ENCODE measurements around the gene LRRC75A.
"Not testable (repeated sequence)": the region's sequence is repeated elsewhere in the genome, so short reads cannot be mapped to it uniquely, and the experiment has no call there.

The LRRC75A gene

GRCh38 chr17:16403847-16404246 is 88.1 kb downstream of the LRRC75A start:
- not testable (repeated sequence) for H3K4me3 ChIP-seq (ENCODE audit: low read length); H2AFZ ChIP-seq (ENCODE audit: low read depth, low read length); H3K4me1 ChIP-seq (ENCODE audit: insufficient read depth, low read length); H3K9me3 ChIP-seq (ENCODE audit: low read length); H3K36me3 ChIP-seq (ENCODE audit: insufficient read depth, low read length); H3K27me3 ChIP-seq (ENCODE audit: insufficient read depth, low read length)

GRCh38 chr17:16398270-16399267 is 93.4 kb downstream of the LRRC75A start:
- Histone ChIP-seq H3K4me1 (ENCODE audit: insufficient read depth, low read length) (no peaks in the 10 kb centered on the region), H3K27me3 (ENCODE audit: insufficient read depth, low read length) (no peaks in the 10 kb centered on the region), H3K4me3 (ENCODE audit: low read length) (no peak overlapping the region), H2AFZ (ENCODE audit: low read depth, low read length) (no peak overlapping the region), H3K9me3 (ENCODE audit: low read length) (no peaks in the 10 kb centered on the region), H3K36me3 (ENCODE audit: insufficient read depth, low read length) (no peaks in the 10 kb centered on the region)

- not testable (repeated sequence) for H3K4me3 ChIP-seq (ENCODE audit: low read length); H3K36me3 ChIP-seq (ENCODE audit: insufficient read depth, low read length); H3K4me1 ChIP-seq (ENCODE audit: insufficient read depth, low read length)
These were observed 95.3 kb downstream of the LRRC75A start for GRCh38 chr17:16396693-16397092.

GRCh38 chr17:16395887-16396286 is 96.1 kb downstream of the LRRC75A start:
- not testable (repeated sequence) for H3K36me3 ChIP-seq (ENCODE audit: insufficient read depth, low read length); H3K9me3 ChIP-seq (ENCODE audit: low read length); H3K27me3 ChIP-seq (ENCODE audit: insufficient read depth, low read length); H3K4me3 ChIP-seq (ENCODE audit: low read length); H3K4me1 ChIP-seq (ENCODE audit: insufficient read depth, low read length); H2AFZ ChIP-seq (ENCODE audit: low read depth, low read length)

More at GRCh38 chr17:16396693-16397092, 95.3 kb downstream of the LRRC75A start:
- H3K9me3 ChIP-seq (ENCODE audit: low read length); H3K27me3 ChIP-seq (ENCODE audit: insufficient read depth, low read length); H2AFZ ChIP-seq (ENCODE audit: low read depth, low read length): not testable (repeated sequence)

- H3K4me1 ChIP-seq (ENCODE audit: insufficient read depth, low read length); H2AFZ ChIP-seq (ENCODE audit: low read depth, low read length); H3K4me3 ChIP-seq (ENCODE audit: low read length); H3K27me3 ChIP-seq (ENCODE audit: insufficient read depth, low read length); H3K36me3 ChIP-seq (ENCODE audit: insufficient read depth, low read length); H3K9me3 ChIP-seq (ENCODE audit: low read length): not testable (repeated sequence)
These were observed 99.5 kb downstream of the LRRC75A start for GRCh38 chr17:16392491-16392890.

Data from neuron (in vitro differentiated cells).